Muscle layer of duodenum (tissue), 2 donors: ENCODE results near the gene PCID2.

Source experiments
- H3K27ac ChIP-seq: one replicate; pipeline ENCODE4 v1.7.0; 2013; ENCODE audit warnings: mild to moderate bottlenecking, low read length
- H3K27me3 ChIP-seq: one replicate; pipeline ENCODE4 v1.7.0; 2013; ENCODE audit warnings: low read depth, mild to moderate bottlenecking, control low read depth, low read length
- H3K36me3 ChIP-seq, 2 donors: one replicate each; pipeline ENCODE4 v1.7.0; 2013; ENCODE audit warnings: low read length in 2 of 2, control low read depth in 1 of 2, mild to moderate bottlenecking in 1 of 2; ENCODE audit not compliant: insufficient read depth in 2 of 2, control insufficient read depth in 1 of 2
- H3K4me1 ChIP-seq, 2 donors: one replicate each; pipeline ENCODE4 v1.7.0; 2013; ENCODE audit warnings: low read length in 2 of 2, mild to moderate bottlenecking in 2 of 2, control low read depth in 1 of 2, moderate library complexity in 1 of 2; ENCODE audit not compliant: insufficient read depth in 2 of 2, control insufficient read depth in 1 of 2
- H3K4me3 ChIP-seq, 2 donors: one replicate each; pipeline ENCODE4 v1.7.0; 2013; ENCODE audit warnings: low read length in 2 of 2, low read depth in 1 of 2, mild to moderate bottlenecking in 1 of 2
- H3K9me3 ChIP-seq, 2 donors: one replicate each; pipeline ENCODE4 v1.7.0; 2013; ENCODE audit warnings: low read length in 2 of 2, control low read depth in 1 of 2, mild to moderate bottlenecking in 1 of 2; ENCODE audit not compliant: control insufficient read depth in 1 of 2
- donor health status: healthy.

PCID2 gene

GRCh38 chr13:113232208-113233003 lies 23.9 kb upstream of the PCID2 start:
- Histone ChIP-seq H3K9me3 (no peaks in the 10 kb centered on the region), H3K36me3 (peaks cover 38 to 69% of the 10 kb centered on the region in 2 donors), H3K4me3 (no peak overlapping the region), H3K27ac (no peak overlapping the region), H3K27me3 (no peaks in the 10 kb centered on the region), H3K4me1 (no peaks in the 10 kb centered on the region)

GRCh38 chr13:113231306-113232207 lies 23.1 kb upstream of the PCID2 start:
- Histone ChIP-seq H3K27ac (no peak overlapping the region), H3K9me3 (no peaks in the 10 kb centered on the region), H3K36me3 (peaks cover 37 to 65% of the 10 kb centered on the region in 2 donors), H3K4me1 (no peaks in the 10 kb centered on the region), H3K27me3 (no peaks in the 10 kb centered on the region), H3K4me3 (no peak overlapping the region)

DNA sequence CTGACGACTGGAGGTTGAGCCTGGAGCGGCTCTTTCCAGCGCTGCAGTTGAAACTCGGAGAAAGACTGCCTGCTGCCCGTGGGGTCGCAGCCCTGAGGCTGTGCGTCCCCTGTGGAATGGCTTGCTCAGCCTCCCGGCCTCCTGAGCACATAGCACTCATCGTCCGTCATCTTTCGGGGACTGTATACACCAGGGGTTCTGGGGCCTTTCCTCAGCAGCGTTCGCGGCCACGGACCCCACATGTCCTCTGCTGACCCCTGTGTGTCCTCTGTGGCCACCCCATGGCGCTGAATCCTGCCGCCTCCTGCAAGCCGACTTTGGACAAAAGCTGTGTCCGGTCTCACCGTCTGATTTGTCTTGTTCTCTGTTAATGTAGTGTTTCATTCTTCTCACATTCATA lies 21.3 kb upstream of the PCID2 start:
- H3K27ac ChIP-seq, result no peak overlapping the region
- H3K4me3 ChIP-seq, result no peak overlapping the region
- no peaks in the 10 kb centered on the region for H3K4me1 ChIP-seq
- H3K27me3 ChIP-seq, result no peaks in the 10 kb centered on the region
- H3K9me3 ChIP-seq, result no peaks in the 10 kb centered on the region
- H3K36me3 ChIP-seq, result peaks cover 54 to 78% of the 10 kb centered on the region in 2 donors

GRCh38 chr13:113229161-113229560 lies 20.7 kb upstream of the PCID2 start:
- Histone ChIP-seq H3K27ac (no peak overlapping the region), H3K4me1 (no peaks in the 10 kb centered on the region), H3K9me3 (no peaks in the 10 kb centered on the region), H3K4me3 (no peak overlapping the region), H3K27me3 (no peaks in the 10 kb centered on the region), H3K36me3 (peaks cover 56 to 78% of the 10 kb centered on the region in 2 donors)

- Histone ChIP-seq H3K4me1 (no peaks in the 10 kb centered on the region), H3K27ac (no peak overlapping the region), H3K27me3 (no peaks in the 10 kb centered on the region), H3K36me3 (peaks cover 45 to 68% of the 10 kb centered on the region in 2 donors), H3K9me3 (no peaks in the 10 kb centered on the region), H3K4me3 (no peak overlapping the region)
Measured at GRCh38 chr13:113226873-113227450, 18.5 kb upstream of the PCID2 start.

GRCh38 chr13:113225515-113225914 lies 17.0 kb upstream of the PCID2 start:
- Histone ChIP-seq H3K27me3 (no peaks in the 10 kb centered on the region), H3K36me3 (peaks cover 47 to 71% of the 10 kb centered on the region in 2 donors), H3K9me3 (no peaks in the 10 kb centered on the region), H3K4me3 (no peak overlapping the region), H3K27ac (no peak overlapping the region), H3K4me1 (no peaks in the 10 kb centered on the region)

GRCh38 chr13:113224486-113224885 lies 16.0 kb upstream of the PCID2 start:
- Histone ChIP-seq H3K27me3 (no peaks in the 10 kb centered on the region), H3K9me3 (no peaks in the 10 kb centered on the region), H3K4me3 (no peak overlapping the region), H3K36me3 (peaks cover 43 to 71% of the 10 kb centered on the region in 2 donors), H3K4me1 (no peaks in the 10 kb centered on the region), H3K27ac (no peak overlapping the region)

DNA sequence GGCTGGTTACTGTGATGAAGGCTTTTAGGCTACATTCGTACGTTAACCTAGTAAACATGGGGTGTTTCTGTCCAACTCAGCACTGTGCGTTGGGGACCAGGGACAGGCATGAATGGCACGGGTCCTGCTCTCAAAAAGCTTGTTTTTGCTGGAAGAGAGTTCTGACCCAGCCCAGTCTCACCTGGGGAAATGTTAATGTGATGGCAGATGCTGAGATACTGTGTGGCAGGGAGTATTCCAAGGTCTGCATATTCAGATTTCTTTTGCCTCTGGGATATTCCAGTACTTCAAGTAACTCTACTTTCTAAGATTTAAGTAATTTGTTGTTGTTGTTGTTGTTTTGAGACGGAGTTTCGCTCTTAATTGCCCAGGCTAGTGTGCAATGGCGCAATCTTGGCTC lies 14.6 kb upstream of the PCID2 start:
- Histone ChIP-seq H3K27me3 (no peaks in the 10 kb centered on the region), H3K4me1 (no peaks in the 10 kb centered on the region), H3K36me3 (peaks cover 34 to 64% of the 10 kb centered on the region in 2 donors), H3K4me3 (no peak overlapping the region), H3K27ac (no peak overlapping the region), H3K9me3 (no peaks in the 10 kb centered on the region)

- H3K4me1 ChIP-seq, result peaks cover 0 to 12% of the 10 kb centered on the region in 2 donors
Measured at GRCh38 chr13:113220877-113221276, 12.4 kb upstream of the PCID2 start.

DNA sequence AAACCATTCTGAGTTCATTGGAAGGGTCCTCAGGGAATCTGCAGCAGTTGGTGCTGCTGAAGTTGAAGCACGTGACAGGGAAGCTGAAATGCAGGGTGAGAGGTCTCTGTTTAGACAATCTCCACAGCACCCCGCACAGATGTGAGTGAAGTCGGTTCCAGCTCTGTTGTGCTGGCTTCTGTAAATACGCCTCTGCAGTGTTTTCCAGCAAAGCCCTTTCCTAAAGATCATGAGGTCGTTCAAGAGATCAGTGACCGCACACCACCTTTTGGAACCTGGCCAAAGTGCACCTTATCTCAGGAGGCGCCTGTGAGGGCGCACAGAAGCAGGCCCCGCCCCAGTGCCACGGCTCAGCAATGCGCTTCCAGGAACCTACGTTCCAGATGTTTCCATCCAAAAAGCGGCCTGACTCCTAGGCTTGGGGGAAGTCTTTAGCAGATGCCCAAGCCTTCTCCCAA lies 11.7 kb upstream of the PCID2 start:
- Histone ChIP-seq H3K4me1 (peaks cover 0 to 19% of the 10 kb centered on the region in 2 donors), H3K4me3 (no peak overlapping the region), H3K9me3 (no peaks in the 10 kb centered on the region), H3K27me3 (no peaks in the 10 kb centered on the region), H3K36me3 (peaks cover 14 to 43% of the 10 kb centered on the region in 2 donors), H3K27ac (no peak overlapping the region)

More at GRCh38 chr13:113220877-113221276, 12.4 kb upstream of the PCID2 start:
- Histone ChIP-seq H3K27ac (no peak overlapping the region), H3K4me3 (no peak overlapping the region), H3K9me3 (no peaks in the 10 kb centered on the region), H3K36me3 (peaks cover 21 to 50% of the 10 kb centered on the region in 2 donors), H3K27me3 (no peaks in the 10 kb centered on the region)
